ENCODE measurements around the gene ZCCHC24.

The ZCCHC24 gene

DNA sequence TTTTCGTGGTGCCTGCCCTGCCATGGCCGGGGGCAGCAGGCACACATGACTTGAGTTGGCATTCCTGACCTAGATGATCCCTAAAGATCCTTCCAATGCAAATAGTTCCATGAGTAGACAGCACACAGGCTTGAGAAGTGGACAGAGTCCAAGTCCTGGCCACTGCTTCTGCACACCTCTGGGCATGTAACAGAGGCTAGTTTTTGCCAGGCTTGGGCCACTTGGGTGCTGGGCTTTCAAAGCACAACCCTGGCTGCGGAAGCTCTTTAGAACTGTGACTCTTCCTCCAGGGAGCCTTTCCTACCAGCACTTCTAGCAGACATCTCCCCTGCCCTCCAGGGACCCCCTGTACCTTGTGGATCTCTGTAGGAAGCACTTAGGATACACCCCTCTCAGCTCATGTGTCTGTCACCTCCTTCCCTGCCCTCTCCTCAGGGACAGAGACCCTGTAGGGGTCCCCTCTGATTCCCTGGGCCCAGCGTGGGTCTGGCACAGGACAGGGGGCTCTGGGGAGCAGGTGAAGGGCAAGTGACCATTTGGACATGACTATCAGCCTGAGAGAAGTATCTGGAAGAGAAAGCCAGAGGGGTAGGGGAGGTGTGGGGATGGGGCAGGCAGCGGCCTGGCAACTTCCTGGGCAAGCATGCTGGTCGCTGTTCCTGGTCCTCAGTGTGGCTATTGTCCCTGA, 36.2 kb downstream of the ZCCHC24 start:
- FAIRE-seq: no peak

- FAIRE-seq: no peak
Observed at GRCh38 chr10:79407811-79408795, 37.3 kb downstream of the ZCCHC24 start.

- FAIRE-seq: no peak
Observed at GRCh38 chr10:79407423-79407796, 38.0 kb downstream of the ZCCHC24 start.

DNA sequence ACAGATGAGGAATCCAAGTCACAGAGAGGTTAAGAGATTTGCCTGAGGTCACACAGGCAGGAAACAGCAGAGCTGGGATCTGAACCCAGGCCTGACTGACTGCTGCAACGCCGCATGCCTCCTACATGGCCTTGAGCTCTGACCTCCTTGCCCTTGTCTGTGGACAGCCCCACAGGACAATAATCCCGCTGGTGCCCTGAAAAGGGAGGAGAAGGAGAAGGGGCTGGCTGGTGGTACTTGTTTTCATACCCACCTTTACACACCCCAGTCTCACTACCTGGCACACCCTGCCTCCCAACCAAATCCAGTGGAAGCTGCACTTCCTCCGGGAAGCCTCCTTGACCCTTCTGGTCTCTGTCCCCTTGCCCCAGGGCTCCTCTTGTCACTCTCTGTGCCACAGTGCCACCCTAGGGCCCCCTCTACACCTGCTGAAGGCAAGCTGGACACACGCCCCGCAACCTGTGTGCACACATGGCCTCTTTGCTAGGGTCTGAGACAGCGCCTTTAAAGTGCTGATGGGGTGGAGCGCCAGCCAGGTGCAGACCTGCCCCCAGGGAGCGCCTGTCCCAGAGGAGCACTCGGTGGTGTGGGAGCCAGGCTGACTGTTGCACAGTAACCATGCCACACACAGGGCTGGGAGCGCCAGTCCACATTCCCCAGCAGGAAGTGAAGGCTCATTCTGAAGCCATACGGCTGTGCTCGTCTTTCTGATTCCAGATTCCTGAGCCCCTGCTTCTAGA, 38.6 kb downstream of the ZCCHC24 start:
- no peak for FAIRE-seq

DNA sequence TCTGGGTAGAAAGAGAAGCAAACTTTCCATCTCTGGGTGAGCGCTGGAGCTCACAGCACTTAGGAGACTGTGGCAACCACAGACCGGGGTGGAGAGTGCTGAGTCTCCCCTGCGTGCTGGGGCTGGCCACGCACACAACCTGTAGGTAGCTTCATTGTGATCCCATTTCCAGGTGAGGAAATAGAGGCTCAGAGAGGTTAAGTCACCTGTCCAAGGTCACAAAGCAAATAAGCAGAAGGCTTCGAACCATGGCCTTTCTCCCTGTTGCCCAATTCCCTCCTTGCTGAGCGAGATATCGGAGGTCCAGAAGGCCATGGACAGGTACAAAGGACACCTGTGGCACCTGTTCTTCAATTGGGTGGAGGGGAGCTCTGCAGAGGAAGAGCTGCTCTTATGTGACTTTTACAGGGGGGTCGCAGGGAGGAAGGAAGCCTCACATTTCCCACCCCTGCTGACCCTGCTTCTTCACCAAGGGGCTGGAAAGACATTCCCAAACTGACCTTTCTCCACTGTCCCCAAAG, 39.4 kb downstream of the ZCCHC24 start:
- FAIRE-seq: no peak

DNA sequence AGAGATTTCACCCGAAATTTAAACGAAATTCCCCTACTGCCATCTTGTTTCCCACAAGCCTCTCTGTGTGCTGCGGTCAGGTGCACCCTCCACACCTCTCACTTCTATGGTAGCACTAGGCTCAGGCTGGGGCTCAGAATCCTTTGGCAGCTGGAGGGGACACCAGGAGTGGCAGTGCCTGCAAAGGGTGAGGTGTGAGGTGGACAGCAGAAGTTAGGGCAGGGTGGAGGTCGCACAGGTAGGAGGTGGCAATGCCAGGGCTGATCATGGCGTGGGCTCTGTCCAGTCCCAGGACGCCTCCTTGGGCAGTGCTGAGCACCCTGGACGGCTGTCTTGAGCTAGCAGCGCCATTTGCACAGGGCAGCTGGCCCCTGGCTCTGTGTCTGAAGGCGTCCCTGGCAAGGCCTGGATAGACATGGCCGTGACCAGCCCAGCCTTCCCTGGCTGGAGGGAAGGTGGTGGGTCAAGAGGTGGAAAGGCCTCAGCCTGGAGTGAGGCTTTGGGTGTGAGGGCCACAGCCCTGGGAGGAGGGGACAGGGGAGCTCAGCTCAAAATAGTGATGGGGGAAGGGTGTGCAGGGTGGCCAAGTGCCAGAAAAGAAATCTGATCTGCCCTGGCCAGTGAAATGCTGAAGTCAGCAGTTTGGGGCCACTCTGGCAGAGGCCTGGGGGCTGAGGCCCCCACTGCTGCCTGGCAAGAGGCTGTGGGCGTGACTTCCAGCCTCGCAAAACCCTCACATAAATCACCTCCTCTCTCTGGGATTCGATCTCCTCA, 40.0 kb downstream of the ZCCHC24 start:
- FAIRE-seq: no peak

GRCh38 chr10:79404690-79405131, 40.7 kb downstream of the ZCCHC24 start:
- no peak for FAIRE-seq

DNA sequence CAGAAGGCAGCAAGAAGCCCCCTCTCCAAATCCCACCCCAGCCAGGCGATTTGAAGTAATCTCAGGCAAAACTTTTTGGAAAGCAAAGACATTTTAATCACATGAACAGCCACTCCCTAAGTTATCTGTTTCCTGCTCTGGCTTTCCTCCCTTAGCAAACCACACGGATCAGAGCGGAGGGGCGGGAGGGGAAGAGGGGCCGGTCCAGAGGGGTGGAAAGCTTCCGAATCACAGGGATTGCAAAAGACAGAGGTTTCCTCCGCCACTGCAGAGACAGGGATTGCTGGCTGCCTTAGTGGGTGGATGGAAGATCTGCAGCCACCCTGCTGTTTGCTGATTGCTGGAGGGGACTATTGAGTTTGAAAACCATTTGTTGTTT, 41.2 kb downstream of the ZCCHC24 start:
- no peak for FAIRE-seq

- FAIRE-seq: no peak
Observed at GRCh38 chr10:79403441-79404230, 41.8 kb downstream of the ZCCHC24 start.

- no peak for FAIRE-seq
Observed at GRCh38 chr10:79402951-79403350, 42.5 kb downstream of the ZCCHC24 start.

DNA sequence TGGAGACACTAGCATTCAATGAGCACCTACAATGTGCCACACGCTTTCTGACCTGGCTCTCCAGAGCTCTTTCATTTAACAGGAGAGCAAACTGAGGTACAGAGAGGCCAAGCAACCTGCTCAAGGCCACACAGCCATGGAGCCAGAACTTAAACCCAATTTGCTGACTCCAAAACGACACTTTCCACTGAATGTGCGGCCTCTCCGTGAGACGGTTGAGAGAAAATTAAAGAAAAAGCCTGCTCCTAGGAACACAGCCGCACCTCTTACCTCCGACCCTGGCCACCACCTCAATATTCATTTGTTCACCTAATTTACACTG, 42.8 kb downstream of the ZCCHC24 start:
- no peak for FAIRE-seq

DNA sequence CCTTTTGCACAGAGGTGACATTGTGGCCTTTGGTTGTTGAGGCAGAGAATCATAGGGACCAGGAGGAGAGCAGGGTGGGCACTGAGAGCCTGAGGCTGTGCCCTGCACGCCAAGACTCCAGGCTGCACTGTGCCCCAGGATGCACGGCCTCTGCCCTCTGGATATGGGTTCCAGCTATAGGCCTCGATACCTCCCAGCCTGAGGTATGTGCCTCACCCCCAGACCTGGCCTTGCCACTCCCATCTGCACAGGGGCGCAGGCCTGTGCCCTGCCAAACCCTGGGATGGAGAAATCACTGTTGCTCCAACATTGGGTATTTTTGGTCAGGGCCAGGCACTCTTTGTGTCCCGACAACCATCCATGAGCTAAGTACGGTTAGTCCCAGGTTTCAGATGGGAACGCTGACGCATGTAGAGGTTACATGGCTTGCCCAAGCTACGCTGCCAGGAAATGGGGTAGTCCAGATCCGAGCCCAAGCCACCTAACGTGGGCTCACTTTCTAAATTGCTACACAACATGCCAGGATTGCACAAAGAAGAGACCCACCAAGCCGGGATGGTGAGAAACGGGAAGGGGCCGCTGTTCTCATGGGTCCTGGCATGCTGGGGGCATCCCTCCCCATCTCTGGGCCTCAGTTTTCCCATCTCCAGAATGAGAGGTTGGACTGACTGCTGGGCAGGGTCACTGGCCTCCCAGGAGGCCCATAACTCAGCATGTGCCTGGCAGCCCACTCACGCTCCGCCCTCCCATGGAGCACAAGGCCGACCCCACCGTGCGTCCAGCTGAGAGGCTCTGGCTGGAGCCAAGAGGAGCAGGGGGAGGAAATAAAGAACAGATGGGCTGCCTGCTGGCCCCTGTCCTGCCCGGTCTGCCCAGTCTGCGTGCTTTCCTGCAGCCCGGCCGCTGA, 44.2 kb downstream of the ZCCHC24 start:
- no peak for FAIRE-seq

DNA sequence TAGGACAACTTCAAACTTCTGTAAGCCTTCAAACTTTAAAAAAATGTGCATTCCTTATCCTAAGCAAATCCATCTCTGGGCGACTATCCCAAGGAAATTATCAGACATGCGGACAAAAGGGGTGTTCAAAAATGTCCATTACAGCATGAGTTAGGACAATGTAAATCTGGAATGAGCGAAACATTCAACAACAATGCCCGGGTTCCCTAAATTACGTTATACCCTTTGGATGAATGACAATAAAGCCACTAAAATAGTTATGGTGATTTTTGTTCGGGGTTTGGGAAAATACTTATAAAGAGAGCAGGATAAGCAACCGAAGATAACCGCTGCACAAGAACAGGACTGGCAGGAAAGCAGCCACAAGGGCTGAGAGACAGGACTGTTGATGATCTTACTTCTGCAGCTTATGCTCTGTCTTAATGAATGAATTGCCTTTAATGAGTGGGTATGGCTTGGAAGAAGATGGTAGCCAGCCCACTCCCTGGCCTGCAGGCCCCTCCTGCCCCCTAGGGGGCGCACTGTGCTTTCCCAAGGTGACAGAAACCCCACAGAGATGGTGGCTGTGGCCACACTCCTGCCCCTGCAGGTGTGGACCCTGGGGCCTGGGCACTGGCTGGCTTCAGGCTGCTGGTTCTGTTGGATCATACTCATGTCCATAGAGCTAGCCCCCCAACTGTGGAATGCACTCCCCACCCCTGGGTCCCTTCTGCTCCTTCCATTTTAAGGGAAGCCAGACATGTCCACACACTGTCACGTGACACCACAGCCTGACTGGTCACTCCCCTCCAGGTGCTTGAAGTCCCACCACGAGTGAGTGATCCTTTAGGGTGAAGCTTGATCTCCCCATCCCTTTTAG, 45.0 kb downstream of the ZCCHC24 start:
- no peak for FAIRE-seq

GRCh38 chr10:79399223-79399831, 46.1 kb downstream of the ZCCHC24 start:
- no peak for FAIRE-seq

GRCh38 chr10:79398642-79399041, 46.8 kb downstream of the ZCCHC24 start:
- FAIRE-seq: no peak

DNA sequence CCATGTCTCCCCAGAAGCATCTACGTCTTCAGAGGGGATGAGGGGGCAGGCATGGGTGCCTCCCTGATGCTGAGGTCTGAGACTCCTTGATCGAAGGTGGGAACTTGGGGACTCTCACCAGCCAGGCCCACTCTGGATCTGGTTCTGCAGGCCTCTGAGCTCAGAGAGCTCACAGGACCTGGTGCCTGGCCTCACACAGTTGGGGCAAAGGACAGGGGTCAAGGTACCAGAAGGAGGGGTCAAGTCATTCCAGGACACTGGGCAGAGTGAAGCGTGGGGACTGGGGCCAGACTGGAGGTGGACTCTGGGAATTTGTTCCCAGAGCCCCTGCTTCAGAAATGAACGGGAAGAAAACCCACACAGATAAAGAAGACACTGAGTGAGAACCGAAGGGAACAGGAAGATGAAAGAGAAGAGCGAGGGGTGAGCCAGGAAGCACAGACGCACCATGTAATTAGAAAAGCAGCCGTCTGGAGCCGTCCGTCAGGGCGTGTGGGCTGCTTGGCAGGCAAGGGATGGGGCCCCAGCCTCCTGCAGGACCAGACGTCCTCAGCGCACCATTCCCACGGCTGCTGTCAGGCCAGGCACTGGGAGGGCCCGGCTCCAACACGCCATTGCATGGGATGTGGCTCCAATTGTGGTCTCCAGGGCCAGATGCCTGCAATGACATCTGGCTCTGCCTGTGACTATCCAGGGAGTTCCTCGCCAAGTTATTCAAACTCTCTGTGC, 47.7 kb downstream of the ZCCHC24 start:
- FAIRE-seq: no peak

GRCh38 chr10:79397051-79397450, 48.4 kb downstream of the ZCCHC24 start:
- FAIRE-seq: no peak

DNA sequence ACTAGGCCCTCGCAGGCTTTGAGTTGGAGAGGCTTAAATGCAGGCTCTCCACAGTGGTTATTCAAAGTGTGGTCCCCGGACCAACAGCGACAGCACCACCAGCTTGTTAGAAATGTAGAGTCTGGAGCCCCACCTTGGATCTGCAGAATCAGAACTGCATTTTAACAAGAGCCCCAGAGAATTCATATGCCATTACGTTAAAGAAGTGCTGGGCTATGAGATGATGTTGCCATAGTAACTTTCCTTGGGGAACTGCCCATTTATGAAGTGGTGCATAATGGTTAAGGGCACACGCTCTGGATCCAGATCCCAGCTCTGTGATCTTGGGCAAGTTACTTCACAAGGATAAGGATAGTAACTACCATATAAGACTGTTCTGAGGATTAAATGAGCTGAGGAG, 48.9 kb downstream of the ZCCHC24 start:
- FAIRE-seq: no peak

Measured in colon (tissue), 2 donors.